ENCODE data around the gene CELA2B.
"Not testable (repeated sequence)": the region's sequence is repeated elsewhere in the genome, so short reads cannot be mapped to it uniquely, and the experiment has no call there.

GRCh38 chr1:15486844-15487610, 11.1 kb downstream of the CELA2B start:
- TF ChIP-seq USF1 (IDR thresholded peaks at IDR 0.05; ENCODE audit: borderline replicate concordance, low read depth); RFX5 (IDR thresholded peaks at IDR 0.05; ENCODE audit: low read length); MXI1 (IDR thresholded peaks at IDR 0.05; ENCODE audit: low read depth, low read length); POLR2AphosphoS5 (IDR thresholded peaks at IDR 0.05; ENCODE audit: low read depth, low read length); REST (IDR thresholded peaks at IDR 0.05; ENCODE audit: low read depth, low read length): not testable (repeated sequence)

Data from SK-N-SH (cell line).